H1 (cell line): ENCODE results near the gene PMEPA1. TPM values are rescaled to one million over a fixed set of nuclear protein-coding genes. Genes with fewer than 3 reads are reported as not detected.

Experiments used
- CTCF ChIA-PET: fragments of 300-600 bp; sonication (Branson Sonifier 250); formaldehyde crosslinking; loops from one replicate; lab custom pipeline; 2021; ENCODE audit not compliant: partially characterized antibody; lab: Charles Lee
- POLR2A ChIA-PET: fragments of 300-600 bp; sonication (Branson Sonifier 250); formaldehyde crosslinking; loops from one replicate; lab custom pipeline; 2021; ENCODE audit warnings: inconsistent platforms; ENCODE audit not compliant: partially characterized antibody; lab: Charles Lee
- DNase-seq, 2 experiments: peaks; one replicate each; pipeline versions ENCODE4 v3.0.0 to v3.0.0-alpha.2; 2010 to 2022; ENCODE audit warnings: low spot score in 2 of 2, low read depth in 1 of 2, mixed read lengths in 1 of 2
- FAIRE-seq: peaks from 2 replicates; lab custom pipeline; 2011; peaks lifted over from hg19 to GRCh38; lab: Jason Lieb, UNC
- H2AFZ ChIP-seq: 2 replicates; pipeline ENCODE4 v1.8.1; 2012; ENCODE audit warnings: low read length, inconsistent platforms
- H2AK5ac ChIP-seq: 2 replicates; pipeline ENCODE4 v1.6.1; 2013; ENCODE audit warnings: low read depth, low read length
- H2BK120ac ChIP-seq: replicated peaks from 2 replicates; pipeline ENCODE3; 2013; ENCODE audit warnings: low read depth, low read length, inconsistent platforms
- H2BK12ac ChIP-seq: 2 replicates; pipeline ENCODE4 v1.6.1; 2013; ENCODE audit warnings: low read depth, low read length
- H2BK15ac ChIP-seq: 2 replicates; pipeline ENCODE4 v1.6.1; 2013; ENCODE audit warnings: low read length
- H2BK20ac ChIP-seq: 2 replicates; pipeline ENCODE4 v1.6.1; 2013; ENCODE audit warnings: low read length
- H2BK5ac ChIP-seq: 2 replicates; pipeline ENCODE4 v1.6.1; 2013; ENCODE audit warnings: low read depth, low read length
- H3K14ac ChIP-seq: 2 replicates; pipeline ENCODE4 v1.6.1; 2013; ENCODE audit warnings: inconsistent platforms; ENCODE audit not compliant: insufficient read length
- H3K18ac ChIP-seq: 2 replicates; pipeline ENCODE4 v1.6.1; 2013; ENCODE audit warnings: low read length; ENCODE audit errors: extremely low read depth
- H3K23ac ChIP-seq: 2 replicates; pipeline ENCODE4 v1.6.1; 2013; ENCODE audit warnings: inconsistent platforms; ENCODE audit not compliant: insufficient read length
- H3K23me2 ChIP-seq: 2 replicates; pipeline ENCODE4 v1.6.1; 2013; ENCODE audit warnings: low read depth, low read length
- H3K27ac ChIP-seq: 2 replicates; pipeline ENCODE4 v1.6.1; 2011; ENCODE audit warnings: low read depth, low read length, inconsistent platforms
- H3K27me3 ChIP-seq, 4 experiments: replicated peaks in 1 of 4; 1 replicate in 1 of 4; 2 replicates in 3 of 4; pipeline versions ENCODE4 v1.6.1 to v1.8.1; 2011 to 2013; ENCODE audit warnings: low read length in 3 of 4, mild to moderate bottlenecking in 3 of 4, inconsistent platforms in 2 of 4, mixed read lengths in 2 of 4, moderate library complexity in 1 of 4; ENCODE audit not compliant: control insufficient read depth in 3 of 4, insufficient read depth in 3 of 4; ENCODE audit errors: extremely low read depth in 1 of 4
- H3K36me3 ChIP-seq, 4 experiments: 2 replicates each; pipeline versions ENCODE4 v1.6.1 to v1.8.1; 2011 to 2013; ENCODE audit warnings: mild to moderate bottlenecking in 4 of 4, low read length in 3 of 4, moderate library complexity in 2 of 4, control low read depth in 1 of 4, inconsistent platforms in 1 of 4; ENCODE audit not compliant: insufficient read depth in 4 of 4, control insufficient read depth in 2 of 4
- H3K4ac ChIP-seq: replicated peaks from 2 replicates; pipeline ENCODE3; 2013; ENCODE audit warnings: low read length, low read depth, mixed read lengths, inconsistent platforms; ENCODE audit not compliant: insufficient read length
- H3K4me1 ChIP-seq, 4 experiments: replicated peaks in 1 of 4; 1 replicate in 1 of 4; 2 replicates in 3 of 4; pipeline versions ENCODE4 v1.6.1 to v1.8.1; 2011 to 2013; ENCODE audit warnings: low read length in 3 of 4, inconsistent platforms in 2 of 4, mixed read lengths in 1 of 4; ENCODE audit not compliant: insufficient read depth in 4 of 4, control insufficient read depth in 3 of 4
- H3K4me2 ChIP-seq, 2 experiments: 2 replicates each; pipeline versions ENCODE4 v1.6.1 to v1.8.1; 2011 to 2013; ENCODE audit warnings: low read depth in 2 of 2, low read length in 2 of 2, control low read depth in 1 of 2, inconsistent platforms in 1 of 2, mild to moderate bottlenecking in 1 of 2; ENCODE audit not compliant: insufficient read depth in 1 of 2
- H3K4me3 ChIP-seq, 4 experiments: fragments of 200-600, 300-600 bp in 1 of 4; sonication (generic), shearing (Covaris generic), sonication (Bioruptor Twin) in 1 of 4; 2 replicates each; pipeline versions ENCODE4 v1.5.1 to v1.8.1; 2011 to 2016; ENCODE audit warnings: low read length in 4 of 4, low read depth in 3 of 4, control low read depth in 2 of 4, inconsistent platforms in 2 of 4, mild to moderate bottlenecking in 2 of 4, mixed read lengths in 1 of 4, moderate library complexity in 1 of 4; ENCODE audit not compliant: insufficient read depth in 2 of 4; ENCODE audit errors: extremely low read depth in 1 of 4
- H3K56ac ChIP-seq: replicated peaks from 2 replicates; pipeline ENCODE3; 2013; ENCODE audit warnings: low read depth, mild to moderate bottlenecking, mixed read lengths, low read length, inconsistent platforms; ENCODE audit not compliant: insufficient read length
- H3K79me1 ChIP-seq: 2 replicates; pipeline ENCODE4 v1.6.1; 2013; ENCODE audit warnings: low read depth, low read length, control low read depth
- H3K79me2 ChIP-seq, 2 experiments: 2 replicates each; pipeline versions ENCODE4 v1.6.1 to v1.8.1; 2012 to 2013; ENCODE audit warnings: low read length in 2 of 2, mild to moderate bottlenecking in 2 of 2, inconsistent platforms in 1 of 2; ENCODE audit not compliant: insufficient read depth in 2 of 2, control insufficient read depth in 1 of 2
- H3K9ac ChIP-seq, 4 experiments: replicated peaks in 1 of 4; 1 replicate in 1 of 4; 2 replicates in 3 of 4; pipeline versions ENCODE4 v1.6.1 to v1.8.1; 2011 to 2013; ENCODE audit warnings: low read depth in 3 of 4, low read length in 3 of 4, control low read depth in 2 of 4, mild to moderate bottlenecking in 2 of 4, moderate library complexity in 2 of 4, inconsistent platforms in 1 of 4; ENCODE audit errors: extremely low read depth in 1 of 4
- H3K9me3 ChIP-seq, 2 experiments: 2 replicates each; pipeline versions ENCODE4 v1.6.1 to v1.8.1; 2012 to 2013; ENCODE audit warnings: mild to moderate bottlenecking in 2 of 2, moderate library complexity in 2 of 2, control low read depth in 1 of 2, inconsistent platforms in 1 of 2, low read depth in 1 of 2, low read length in 1 of 2, mixed read lengths in 1 of 2; ENCODE audit not compliant: insufficient read depth in 2 of 2
- H4K20me1 ChIP-seq, 2 experiments: replicated peaks in 1 of 2; 2 replicates each; pipeline versions ENCODE3 to v1.8.1; 2011 to 2013; ENCODE audit warnings: inconsistent platforms in 2 of 2, low read length in 2 of 2, mild to moderate bottlenecking in 1 of 2; ENCODE audit not compliant: insufficient read depth in 2 of 2, control insufficient read depth in 1 of 2
- H4K5ac ChIP-seq: 2 replicates; pipeline ENCODE4 v1.6.1; 2013; ENCODE audit warnings: low read length, low read depth, mixed read lengths, inconsistent platforms; ENCODE audit not compliant: insufficient read length
- H4K8ac ChIP-seq: 2 replicates; pipeline ENCODE4 v1.8.0; 2013; ENCODE audit warnings: mild to moderate bottlenecking, moderate library complexity, low read length, inconsistent platforms; ENCODE audit not compliant: insufficient read depth; ENCODE audit errors: extremely low read depth
- H4K91ac ChIP-seq: replicated peaks from 2 replicates; pipeline ENCODE3; 2013; ENCODE audit warnings: low read length, mixed read lengths, inconsistent platforms; ENCODE audit not compliant: insufficient read length
- KDM1A ChIP-seq: fragments of 200-600, 300-600 bp; sonication (generic); IDR thresholded peaks from 2 replicates; pipeline ENCODE4 v1.7.1; 2016; ENCODE audit warnings: mild to moderate bottlenecking, low read length, borderline replicate concordance
- KDM4A ChIP-seq: IDR thresholded peaks from one replicate; pipeline ENCODE4 v1.7.1; 2012; ENCODE audit warnings: low read depth, mild to moderate bottlenecking, moderate library complexity, low read length, inconsistent platforms; ENCODE audit not compliant: severe bottlenecking
- RAD21 ChIP-seq, 2 experiments: IDR thresholded peaks in 1 of 2; conservative IDR thresholded peaks in 1 of 2; 2 replicates each; pipeline ENCODE4 v1.6.1; 2011; ENCODE audit warnings: low read depth in 2 of 2, low read length in 2 of 2, improper control_type of control experiment in 1 of 2, inconsistent platforms in 1 of 2, mild to moderate bottlenecking in 1 of 2, moderate library complexity in 1 of 2
- TEAD4 ChIP-seq: IDR thresholded peaks from 2 replicates; pipeline ENCODE4 v1.6.1; 2012; ENCODE audit warnings: low read depth, low read length, inconsistent platforms, mixed read lengths
- WGBS, 2 experiments: shearing (Covaris generic) in 1 of 2; methylation state at CpG; one replicate each; pipeline versions ENCODE4 v1.1.6 to v1.1.7; 2013 to 2015; ENCODE audit warnings: low lambda C conversion rate in 2 of 2, mixed read lengths in 2 of 2, inconsistent platforms in 1 of 2, low coverage in 1 of 2, missing lambda C conversion rate in 1 of 2; ENCODE audit not compliant: insufficient replicate concordance in 2 of 2, insufficient coverage in 1 of 2, insufficient read length in 1 of 2; ENCODE audit errors: extremely low coverage in 1 of 2, missing lambda C conversion rate in 1 of 2; 5-methylcytosine and 5-hydroxymethylcytosine counted together
- polyA plus RNA-seq, 7 experiments: library from polyadenylated mRNA; depleted of rRNA in 3 of 7; stranded (reverse) in 5 of 7; unstranded in 2 of 7; fragments of >200 nt in 5 of 7; fragments of 200-250 nt in 2 of 7; gene quantifications; 1 replicate in 5 of 7; 2 replicates in 1 of 7; 4 replicates in 1 of 7; pipeline versions ENCODE4 v1.2.1 to v1.2.3, GENCODE V29; 2011 to 2013; ENCODE audit warnings: missing spikeins in 2 of 7, mixed read lengths in 2 of 7
- total RNA-seq: library from RNA; stranded (reverse); fragmentation: NEBNext Ultra II Directional; extraction: Animal tissue kit (Norgen Biotek cat#: 25700); gene quantifications from 2 replicates; pipeline ENCODE4 v1.2.1, GENCODE V29; 2021
- TF ChIP-seq, protein P1 (sequence below), 3 experiments: IDR thresholded peaks; 1 replicate in 2 of 3; 2 replicates in 1 of 3; pipeline versions ENCODE4 v1.5.1 to v1.6.1; 2011; ENCODE audit warnings: low read length in 3 of 3, mild to moderate bottlenecking in 3 of 3, inconsistent platforms in 2 of 3, low read depth in 1 of 3, moderate library complexity in 1 of 3; ENCODE audit not compliant: insufficient read depth in 1 of 3; ENCODE audit errors: control extremely low read depth in 1 of 3

The PMEPA1 gene
- total and polyA plus RNA-seq, 2 of the 8 experiments (the other 6 are each of a cell fraction or from before 2014, with no cell fraction given) = 12.7 to 20.5 TPM

DNA sequence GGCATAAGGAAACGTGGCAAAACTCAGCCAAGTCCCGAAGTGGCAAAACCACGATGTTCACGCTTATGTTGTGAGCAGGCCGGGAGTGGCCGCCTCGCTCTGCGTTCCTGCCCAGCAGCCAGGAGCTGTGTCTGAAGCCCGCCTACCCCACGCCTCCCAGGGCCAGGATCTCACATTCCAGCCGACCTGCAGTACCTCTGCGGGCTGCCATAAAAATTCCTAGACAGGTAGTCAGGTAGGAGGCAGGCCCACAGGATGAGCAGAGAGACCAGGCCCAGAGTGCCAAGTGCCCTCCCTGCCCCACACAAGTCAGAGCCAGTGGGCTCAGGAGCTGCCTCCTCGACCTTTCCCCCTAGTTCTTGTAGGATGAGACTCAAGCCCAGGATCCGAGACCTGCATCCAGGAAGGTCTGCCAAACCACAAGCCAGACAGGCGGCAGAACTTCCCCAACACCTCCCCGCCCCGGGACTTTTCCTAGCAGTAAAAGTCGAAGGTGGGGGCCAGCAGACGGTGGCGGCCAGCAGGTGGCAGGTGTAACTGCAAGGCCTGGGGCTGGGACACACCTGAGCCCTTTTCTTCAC is 16.7 kb downstream of the PMEPA1 start:
- TF ChIP-seq RAD21 (IDR thresholded peaks at IDR 0.05 in 1 of 2, conservative IDR thresholded peaks at IDR 0.05 in 1 of 2; ENCODE audit: low read depth in 2 of 2, low read length in 2 of 2) (peak; percentile 39 to 58; a peak in 3 of 4 replicates), KDM1A (peak; percentile 82; the same call in 1 of the 2 replicates), KDM4A (no peak), TEAD4 (0 out of 2 replicates have a peak, but pooled peaks have one; percentile 54)
- TF ChIP-seq, protein P1, sequence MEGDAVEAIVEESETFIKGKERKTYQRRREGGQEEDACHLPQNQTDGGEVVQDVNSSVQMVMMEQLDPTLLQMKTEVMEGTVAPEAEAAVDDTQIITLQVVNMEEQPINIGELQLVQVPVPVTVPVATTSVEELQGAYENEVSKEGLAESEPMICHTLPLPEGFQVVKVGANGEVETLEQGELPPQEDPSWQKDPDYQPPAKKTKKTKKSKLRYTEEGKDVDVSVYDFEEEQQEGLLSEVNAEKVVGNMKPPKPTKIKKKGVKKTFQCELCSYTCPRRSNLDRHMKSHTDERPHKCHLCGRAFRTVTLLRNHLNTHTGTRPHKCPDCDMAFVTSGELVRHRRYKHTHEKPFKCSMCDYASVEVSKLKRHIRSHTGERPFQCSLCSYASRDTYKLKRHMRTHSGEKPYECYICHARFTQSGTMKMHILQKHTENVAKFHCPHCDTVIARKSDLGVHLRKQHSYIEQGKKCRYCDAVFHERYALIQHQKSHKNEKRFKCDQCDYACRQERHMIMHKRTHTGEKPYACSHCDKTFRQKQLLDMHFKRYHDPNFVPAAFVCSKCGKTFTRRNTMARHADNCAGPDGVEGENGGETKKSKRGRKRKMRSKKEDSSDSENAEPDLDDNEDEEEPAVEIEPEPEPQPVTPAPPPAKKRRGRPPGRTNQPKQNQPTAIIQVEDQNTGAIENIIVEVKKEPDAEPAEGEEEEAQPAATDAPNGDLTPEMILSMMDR (IDR thresholded peaks at IDR 0.05; ENCODE audit: control extremely low read depth in 1 of 3, insufficient read depth in 1 of 3, low read depth in 1 of 3, low read length in 3 of 3) = peak; percentile 42 to 59 (median 42)
- Histone ChIP-seq H3K4me2 (no peak overlapping the region), H3K27me3 (no peaks in the 10 kb centered on the region), H3K23me2 (no peaks in the 10 kb centered on the region), H3K36me3 (no peaks in the 10 kb centered on the region; a peak in 1 of 8 replicates), H2BK120ac (no peak overlapping the region), H2AFZ (no peak overlapping the region), H2BK12ac (no peak overlapping the region; the same call in 1 of the 2 replicates), H3K18ac (no peak overlapping the region), H2AK5ac (no peak overlapping the region), H3K79me1 (peaks cover 28% of the 10 kb centered on the region), H3K14ac (no peak overlapping the region), H2BK15ac (no peak overlapping the region), H3K4me1 (peaks cover 0 to 15% (median 9%) of the 10 kb centered on the region in 4 experiments; a peak in 5 of 7 replicates), H3K4ac (no peak overlapping the region), H3K4me3 (no peak overlapping the region), H3K56ac (no peak overlapping the region), H4K5ac (no peak overlapping the region), H2BK5ac (no peak overlapping the region; the same call in 1 of the 2 replicates), H4K20me1 (peaks cover 22 to 47% of the 10 kb centered on the region in 2 experiments), H3K9me3 (no peaks in the 10 kb centered on the region), H3K9ac (no peak overlapping the region), H4K91ac (no peak overlapping the region), H2BK20ac (no peak overlapping the region), H3K79me2 (peaks cover 13 to 85% of the 10 kb centered on the region in 2 experiments), H3K23ac (no peak overlapping the region), H3K27ac (no peak overlapping the region), H4K8ac (peak overlapping the region; percentile 23; the same call in 1 of the 2 replicates)
- WGBS, 2 experiments = 75% methylated on average over 20 of the region's 20 CpGs; no CpG with 5 or more reads in 1 of the 2 experiments
- ChIA-PET POLR2A (interaction anchor here (1.3 to 9.4 kb wide), 2 partner anchors 13 to 15 kb away, joined by 3 to 59 read pairs; partner anchors contain the start of gene PMEPA1), CTCF (interaction anchor here (0.5 to 4.4 kb wide), 18 partner anchors 9 to 518 kb away, joined by 3 to 20 read pairs (median 3); no protein-coding TSS in a partner anchor)
- DNase-seq (peak in 1 of 2 experiments; percentile 68), FAIRE-seq (no peak)
